NT2/D1 (cell line): ENCODE measurements around the gene MAFF.
A peak's percentile ranks its signal among the peaks of the same experiment; 100 is the strongest.

Experiments used
- DNase-seq: peaks from one replicate; pipeline ENCODE4 v3.0.0-alpha.2; 2011; ENCODE audit warnings: low read depth, low spot score
- H3K27me3 ChIP-seq: 2 replicates; pipeline ENCODE4 v1.6.0; 2011; ENCODE audit warnings: mild to moderate bottlenecking; ENCODE audit not compliant: insufficient read length, insufficient read depth
- H3K36me3 ChIP-seq: 2 replicates; pipeline ENCODE4 v1.6.1; 2011; ENCODE audit warnings: mild to moderate bottlenecking, low read length, mixed read lengths; ENCODE audit not compliant: insufficient read depth, insufficient read length
- H3K4me1 ChIP-seq: 2 replicates; pipeline ENCODE4 v1.5.1; 2011; ENCODE audit not compliant: insufficient read depth, insufficient read length
- H3K4me3 ChIP-seq: 2 replicates; pipeline ENCODE4 v1.5.1; 2011; ENCODE audit warnings: low read depth; ENCODE audit not compliant: insufficient read length
- H3K9ac ChIP-seq: 2 replicates; pipeline ENCODE4 v1.6.0; 2011; ENCODE audit warnings: low read depth; ENCODE audit not compliant: insufficient read length
- H3K9me3 ChIP-seq: 2 replicates; pipeline ENCODE4 v1.5.1; 2011; ENCODE audit warnings: mild to moderate bottlenecking, low read length; ENCODE audit not compliant: insufficient read depth
- SUZ12 ChIP-seq: IDR thresholded peaks from 2 replicates; pipeline ENCODE4 v1.6.1; 2011; ENCODE audit not compliant: insufficient read length, insufficient read depth; ENCODE audit errors: extremely low read depth
- YY1 ChIP-seq: IDR thresholded peaks from 2 replicates; pipeline ENCODE4 v1.6.1; 2011; ENCODE audit not compliant: insufficient read length, insufficient read depth
- ZNF274 ChIP-seq: IDR thresholded peaks from 2 replicates; pipeline ENCODE4 v1.6.1; 2011; ENCODE audit warnings: mild to moderate bottlenecking, low read depth, low read length

Gene MAFF

DNA sequence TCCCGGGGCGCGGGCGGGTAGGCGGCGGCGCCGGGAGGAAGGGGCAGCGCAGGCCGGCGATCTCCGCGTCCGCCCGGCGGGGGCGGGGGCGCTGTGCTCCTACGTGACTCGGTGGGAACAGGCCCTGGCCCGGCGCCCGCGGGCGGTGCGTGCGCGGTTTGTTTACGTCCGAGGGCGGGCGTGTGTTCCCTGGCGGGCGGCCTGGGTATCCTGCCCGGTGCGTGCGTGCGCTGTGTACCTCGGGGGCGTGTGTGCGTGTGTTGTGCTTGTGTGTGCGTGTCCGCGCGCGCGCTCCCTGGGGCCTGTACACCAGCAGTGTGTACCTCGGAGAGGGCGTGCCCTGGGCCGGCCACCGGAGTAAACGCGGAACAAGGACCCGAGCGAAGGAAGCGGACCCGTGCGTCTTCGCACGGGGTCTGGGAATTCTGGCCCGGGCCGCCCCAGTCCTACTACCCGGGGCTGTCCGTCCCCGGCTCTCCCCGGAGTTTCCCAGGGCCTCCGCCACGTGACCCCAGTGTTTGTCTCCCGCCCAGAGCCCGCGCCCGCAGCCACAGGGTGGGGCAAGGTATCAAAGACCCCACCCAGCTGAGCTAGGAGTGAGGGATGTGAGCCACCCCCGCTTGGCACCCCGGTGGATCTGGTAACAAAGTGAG, 769 bp downstream of the MAFF start:
- H3K9ac ChIP-seq, result peak overlapping the region; percentile 81
- H3K4me1 ChIP-seq, result peaks cover 28% of the 10 kb centered on the region
- peaks cover 5% of the 10 kb centered on the region for H3K27me3 ChIP-seq
- no peaks in the 10 kb centered on the region for H3K9me3 ChIP-seq
- TF ChIP-seq SUZ12 (no peak), YY1 (no peak), ZNF274 (no peak)
- no peaks in the 10 kb centered on the region for H3K36me3 ChIP-seq
- peak overlapping the region; percentile 69 for H3K4me3 ChIP-seq
- DNase-seq, result no peak

DNA sequence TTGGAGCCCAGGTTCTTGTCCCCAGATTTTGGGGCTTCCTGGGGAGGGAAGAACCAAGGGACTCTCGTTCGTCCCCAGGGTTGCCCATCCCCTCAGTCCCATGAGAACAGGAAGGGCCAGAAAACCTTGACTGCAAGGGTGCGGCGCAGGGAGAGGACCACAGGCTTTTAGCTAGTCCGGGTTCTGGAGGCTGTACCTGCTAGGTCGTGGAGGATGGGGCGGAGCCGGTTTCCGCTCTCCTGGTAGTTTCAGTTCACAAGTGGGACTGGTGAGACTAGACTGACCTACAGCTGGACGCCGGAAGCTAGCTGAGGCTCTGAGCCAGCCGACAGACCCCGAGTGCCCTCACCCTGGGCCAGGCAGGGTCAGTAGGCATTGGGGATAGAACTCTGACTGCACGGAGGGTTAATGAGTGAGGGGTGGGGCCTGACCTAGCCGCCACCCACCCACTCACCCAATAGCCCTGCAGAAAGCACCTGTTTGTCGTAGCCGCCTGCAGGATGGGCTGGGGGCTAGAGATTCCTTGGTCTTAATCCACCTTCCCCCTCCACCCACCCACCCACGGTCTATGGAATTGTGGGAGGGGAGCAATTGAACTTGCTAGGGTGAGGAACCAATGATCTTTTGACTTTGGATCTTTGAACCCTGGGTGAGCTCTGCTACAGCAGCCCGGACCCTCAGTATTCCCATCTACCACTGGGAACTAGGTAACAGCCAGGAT, 1.5 kb downstream of the MAFF start:
- H3K9ac ChIP-seq, result peak overlapping the region; percentile 81
- H3K4me1 ChIP-seq, result peaks cover 28% of the 10 kb centered on the region
- TF ChIP-seq SUZ12, result no peak
- TF ChIP-seq ZNF274, result no peak
- TF ChIP-seq YY1, result no peak
- no peaks in the 10 kb centered on the region for H3K9me3 ChIP-seq
- peaks cover 5% of the 10 kb centered on the region for H3K27me3 ChIP-seq
- no peak for DNase-seq
- no peaks in the 10 kb centered on the region for H3K36me3 ChIP-seq
- peak overlapping the region; percentile 69 for H3K4me3 ChIP-seq

- no peaks in the 10 kb centered on the region for H3K9me3 ChIP-seq
- peaks cover 4% of the 10 kb centered on the region for H3K36me3 ChIP-seq
- peaks cover 28% of the 10 kb centered on the region for H3K4me1 ChIP-seq
- no peak for DNase-seq
- peaks cover 5% of the 10 kb centered on the region for H3K27me3 ChIP-seq
- TF ChIP-seq SUZ12 (no peak), ZNF274 (no peak), YY1 (no peak)
- no peak overlapping the region for H3K4me3 ChIP-seq
- H3K9ac ChIP-seq, result no peak overlapping the region
These were observed 2.2 kb downstream of the MAFF start for GRCh38 chr22:38203855-38204514.

- peaks cover 28% of the 10 kb centered on the region for H3K4me1 ChIP-seq
- H3K36me3 ChIP-seq, result peaks cover 4% of the 10 kb centered on the region
- no peak overlapping the region for H3K9ac ChIP-seq
- H3K4me3 ChIP-seq, result no peak overlapping the region
- no peak for DNase-seq
- no peaks in the 10 kb centered on the region for H3K9me3 ChIP-seq
- H3K27me3 ChIP-seq, result peaks cover 5% of the 10 kb centered on the region
- TF ChIP-seq SUZ12 (no peak), YY1 (no peak), ZNF274 (no peak)
These were observed 3.0 kb downstream of the MAFF start for GRCh38 chr22:38204784-38205183.

DNA sequence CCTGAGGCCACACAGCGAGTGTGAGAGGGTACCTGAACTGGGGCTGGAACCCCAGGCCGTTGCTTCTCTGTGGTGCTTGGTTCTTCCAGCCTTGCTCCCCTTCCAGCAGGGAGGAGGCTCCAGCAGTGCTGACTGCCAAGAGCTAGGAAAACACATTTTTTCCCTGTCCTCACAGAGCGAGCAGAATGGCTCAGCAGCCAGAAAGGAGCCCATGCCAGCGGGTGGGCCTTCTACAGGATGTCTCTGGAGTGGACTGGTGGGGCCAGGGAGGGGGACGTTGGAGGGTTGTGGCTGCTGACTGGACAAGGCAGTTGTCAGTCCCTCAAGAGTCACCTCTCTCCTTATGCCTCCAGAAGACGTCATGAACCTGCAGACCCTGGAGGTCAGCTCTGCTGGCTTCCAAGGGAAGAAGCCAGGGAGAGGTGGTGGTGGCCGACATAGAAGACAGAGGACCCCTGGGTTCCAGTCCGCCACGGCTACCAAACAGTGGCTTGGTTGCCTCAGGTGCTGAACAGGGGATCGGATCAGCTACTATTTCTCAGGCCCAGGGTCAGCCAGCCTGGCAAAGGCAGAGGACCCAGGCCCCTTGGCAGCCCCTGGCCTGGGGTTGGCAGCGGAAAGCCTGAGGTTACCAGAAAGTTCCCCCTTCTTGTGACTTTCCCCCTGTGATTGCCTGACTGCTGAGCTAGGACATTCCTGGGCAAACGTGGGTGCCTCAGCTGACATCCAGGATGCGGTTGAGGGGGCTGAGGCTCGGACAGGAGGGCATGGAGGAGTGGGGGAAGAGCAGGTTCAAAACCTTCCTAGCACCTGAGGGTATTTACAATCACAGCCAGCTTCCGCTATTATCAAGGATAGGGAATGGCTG, 3.7 kb downstream of the MAFF start:
- no peak overlapping the region for H3K9ac ChIP-seq
- TF ChIP-seq ZNF274 (no peak), YY1 (no peak), SUZ12 (no peak)
- DNase-seq, result no peak
- H3K9me3 ChIP-seq, result no peaks in the 10 kb centered on the region
- H3K27me3 ChIP-seq, result peaks cover 5% of the 10 kb centered on the region
- H3K4me1 ChIP-seq, result peaks cover 31% of the 10 kb centered on the region
- no peak overlapping the region for H3K4me3 ChIP-seq
- peaks cover 4% of the 10 kb centered on the region for H3K36me3 ChIP-seq

DNA sequence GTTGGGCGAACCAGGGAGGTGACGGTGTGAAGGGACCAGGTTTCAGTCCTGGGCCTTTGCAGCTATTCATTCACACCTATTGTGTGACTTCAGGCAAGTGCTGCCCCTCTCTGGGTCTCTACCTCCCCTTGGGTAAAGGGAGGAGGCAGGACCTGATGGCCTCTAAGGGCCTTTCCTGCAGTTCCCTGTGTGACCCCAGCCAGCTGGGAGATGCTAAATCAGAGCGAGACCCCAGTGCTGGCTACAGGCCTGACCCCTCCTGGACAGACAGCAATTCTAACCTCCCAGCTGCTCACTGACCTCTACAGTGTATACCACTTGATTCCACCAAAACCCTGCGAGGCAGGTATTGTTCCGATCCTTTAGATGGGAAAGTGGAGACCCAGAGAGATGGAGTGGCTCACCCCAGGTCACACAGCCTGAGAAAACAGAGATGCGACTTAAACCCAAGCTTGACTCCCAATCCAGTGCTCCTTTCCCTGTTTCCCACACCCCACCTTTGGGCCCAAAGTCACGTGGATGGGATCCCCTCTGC, 6.2 kb downstream of the MAFF start:
- Histone ChIP-seq H3K36me3 (peaks cover 8% of the 10 kb centered on the region), H3K27me3 (peaks cover 5% of the 10 kb centered on the region), H3K4me1 (peaks cover 25% of the 10 kb centered on the region), H3K9me3 (no peaks in the 10 kb centered on the region), H3K4me3 (no peak overlapping the region), H3K9ac (no peak overlapping the region)
- no peak for TF ChIP-seq SUZ12
- no peak for TF ChIP-seq ZNF274
- TF ChIP-seq YY1, result no peak
- DNase-seq, result no peak

DNA sequence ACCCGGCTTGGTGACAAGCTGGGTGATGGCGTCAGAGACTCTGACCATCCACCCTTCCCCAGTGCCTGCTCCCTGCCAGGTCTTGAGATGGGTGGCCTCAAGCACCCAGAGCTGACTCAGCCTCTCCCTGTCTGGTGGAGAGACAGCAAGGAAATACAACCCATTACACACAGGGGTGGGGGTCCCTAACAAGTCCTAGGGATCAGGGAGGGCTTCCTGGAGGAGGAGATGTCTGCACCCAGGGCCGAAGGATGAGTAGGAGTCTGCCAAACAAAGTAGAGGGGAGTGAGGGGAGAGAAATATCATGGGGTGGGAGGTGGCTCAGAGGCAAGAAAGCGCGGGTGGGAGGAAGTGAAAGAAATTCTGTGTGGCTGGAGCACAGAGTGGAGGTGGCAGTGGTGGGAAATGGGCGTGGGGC, 6.8 kb downstream of the MAFF start:
- peaks cover 24% of the 10 kb centered on the region for H3K4me1 ChIP-seq
- no peak overlapping the region for H3K4me3 ChIP-seq
- no peak for TF ChIP-seq ZNF274
- peaks cover 5% of the 10 kb centered on the region for H3K27me3 ChIP-seq
- no peak for DNase-seq
- H3K9ac ChIP-seq, result no peak overlapping the region
- H3K36me3 ChIP-seq, result peaks cover 8% of the 10 kb centered on the region
- no peaks in the 10 kb centered on the region for H3K9me3 ChIP-seq
